22Rv1 (cell line): ENCODE results near the gene COL5A1.

Experiments
- H3K27ac ChIP-seq: fragments of 450-650 bp; 2 replicates; pipeline ENCODE4 v1.5.1; 2017
- ZFX ChIP-seq: fragments of 450-650 bp; IDR thresholded peaks from 2 replicates; pipeline ENCODE4 v1.6.1; 2017; ENCODE audit warnings: antibody characterized with exemption, borderline replicate concordance
- TF ChIP-seq, protein P1 (sequence below): fragments of 450-650 bp; IDR thresholded peaks from 2 replicates; pipeline ENCODE4 v1.5.1; 2017; ENCODE audit warnings: mild to moderate bottlenecking

Gene COL5A1

DNA sequence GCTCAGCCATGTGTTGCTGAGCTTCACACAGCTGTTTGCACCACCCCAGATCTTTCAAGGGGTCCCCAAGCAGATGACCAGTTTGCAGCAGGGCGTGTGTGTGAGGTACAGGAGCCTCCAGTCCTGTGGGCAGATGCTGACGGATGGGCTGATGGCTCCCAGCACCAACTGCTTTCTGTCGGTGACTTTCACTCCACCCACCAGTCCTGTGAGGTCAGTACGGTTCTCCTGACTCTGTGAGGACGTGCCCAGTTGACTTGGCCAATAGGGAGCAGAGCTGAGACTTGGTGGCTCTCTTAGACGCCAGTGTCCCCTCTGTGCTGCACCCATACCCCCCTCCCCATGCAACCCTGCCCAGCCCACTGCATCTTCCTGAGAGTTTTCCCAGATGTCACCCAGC, 19.7 kb downstream of the COL5A1 start:
- H3K27ac ChIP-seq, result no peak overlapping the region
- no peak for TF ChIP-seq ZFX
- TF ChIP-seq, protein P1, sequence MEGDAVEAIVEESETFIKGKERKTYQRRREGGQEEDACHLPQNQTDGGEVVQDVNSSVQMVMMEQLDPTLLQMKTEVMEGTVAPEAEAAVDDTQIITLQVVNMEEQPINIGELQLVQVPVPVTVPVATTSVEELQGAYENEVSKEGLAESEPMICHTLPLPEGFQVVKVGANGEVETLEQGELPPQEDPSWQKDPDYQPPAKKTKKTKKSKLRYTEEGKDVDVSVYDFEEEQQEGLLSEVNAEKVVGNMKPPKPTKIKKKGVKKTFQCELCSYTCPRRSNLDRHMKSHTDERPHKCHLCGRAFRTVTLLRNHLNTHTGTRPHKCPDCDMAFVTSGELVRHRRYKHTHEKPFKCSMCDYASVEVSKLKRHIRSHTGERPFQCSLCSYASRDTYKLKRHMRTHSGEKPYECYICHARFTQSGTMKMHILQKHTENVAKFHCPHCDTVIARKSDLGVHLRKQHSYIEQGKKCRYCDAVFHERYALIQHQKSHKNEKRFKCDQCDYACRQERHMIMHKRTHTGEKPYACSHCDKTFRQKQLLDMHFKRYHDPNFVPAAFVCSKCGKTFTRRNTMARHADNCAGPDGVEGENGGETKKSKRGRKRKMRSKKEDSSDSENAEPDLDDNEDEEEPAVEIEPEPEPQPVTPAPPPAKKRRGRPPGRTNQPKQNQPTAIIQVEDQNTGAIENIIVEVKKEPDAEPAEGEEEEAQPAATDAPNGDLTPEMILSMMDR, result no peak

DNA sequence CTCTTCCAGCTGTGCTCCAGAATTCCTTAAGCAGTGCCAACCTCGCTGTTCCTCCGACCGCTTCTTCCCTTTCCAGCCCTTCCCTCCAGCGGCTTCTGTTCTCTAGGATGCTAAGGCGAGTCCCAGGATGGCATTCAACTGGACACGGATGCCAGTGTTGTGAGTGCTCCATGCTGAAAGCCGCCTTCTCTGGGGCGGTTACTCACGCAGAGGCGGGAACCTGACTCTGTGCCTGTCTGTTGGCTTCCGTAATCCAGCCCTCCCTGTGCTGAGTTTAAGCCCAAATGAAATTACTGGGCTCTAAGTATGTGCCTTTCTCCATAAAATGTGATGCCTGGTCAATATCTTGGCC, 20.2 kb downstream of the COL5A1 start:
- no peak overlapping the region for H3K27ac ChIP-seq
- TF ChIP-seq, protein P1, result no peak
- TF ChIP-seq ZFX, result no peak

DNA sequence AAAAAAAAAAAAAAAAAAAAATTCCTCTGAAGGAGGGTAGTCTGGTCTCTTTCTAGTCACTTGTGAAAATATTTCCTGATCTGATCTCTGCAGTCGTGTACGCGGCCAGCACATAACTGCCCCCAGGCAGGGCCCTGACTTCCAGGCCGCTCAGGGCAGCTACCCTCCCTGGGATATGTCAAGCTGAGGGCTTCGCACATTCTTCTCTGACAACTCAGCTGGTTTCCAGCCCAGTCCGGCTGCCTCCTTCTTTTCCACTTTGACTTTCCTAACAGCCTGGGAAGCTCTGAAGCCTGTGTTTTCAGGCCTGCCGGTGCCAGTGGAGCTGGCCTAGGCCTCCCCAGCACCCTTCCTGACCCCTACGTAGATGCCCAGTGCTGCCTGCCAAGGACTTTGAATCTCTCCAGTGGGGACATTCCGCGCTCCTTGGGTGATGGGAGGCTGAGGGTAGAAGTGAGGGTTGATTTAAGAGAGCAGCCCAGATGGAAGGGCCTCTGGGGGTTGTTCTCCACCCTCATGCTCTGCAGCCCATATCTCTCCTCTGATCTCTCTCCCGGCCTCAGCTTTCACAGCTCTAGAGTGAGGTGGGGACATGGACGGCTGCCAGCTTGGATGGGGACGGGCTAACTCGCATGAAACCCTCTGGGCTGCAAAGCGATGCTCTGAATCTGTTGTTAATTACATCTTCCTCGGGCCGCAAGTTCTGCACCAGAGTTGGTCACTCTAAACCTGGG, 20.7 kb downstream of the COL5A1 start:
- H3K27ac ChIP-seq, result no peak overlapping the region
- TF ChIP-seq, protein P1, result no peak
- no peak for TF ChIP-seq ZFX

DNA sequence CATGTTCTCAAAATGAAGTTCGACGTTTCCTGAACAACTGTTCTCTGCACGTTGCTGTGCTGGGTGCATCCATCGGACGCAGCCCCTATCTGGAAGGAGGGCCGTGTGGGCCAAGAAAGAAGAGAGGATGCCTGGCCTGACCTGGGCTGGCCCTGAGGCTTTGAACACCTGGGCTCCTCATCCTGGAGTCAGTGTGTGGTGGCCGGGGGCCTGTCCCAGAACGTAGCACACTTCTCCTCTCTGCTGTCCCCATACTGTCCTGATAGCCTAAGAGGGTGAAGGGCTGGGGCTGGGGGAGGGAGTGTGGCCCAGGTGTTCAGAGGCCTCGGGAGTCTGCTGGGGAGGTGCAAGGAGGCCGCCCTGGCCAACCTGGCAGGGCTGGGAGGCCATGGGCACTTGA, 21.5 kb downstream of the COL5A1 start:
- no peak for TF ChIP-seq ZFX
- TF ChIP-seq, protein P1, result no peak
- no peak overlapping the region for H3K27ac ChIP-seq

DNA sequence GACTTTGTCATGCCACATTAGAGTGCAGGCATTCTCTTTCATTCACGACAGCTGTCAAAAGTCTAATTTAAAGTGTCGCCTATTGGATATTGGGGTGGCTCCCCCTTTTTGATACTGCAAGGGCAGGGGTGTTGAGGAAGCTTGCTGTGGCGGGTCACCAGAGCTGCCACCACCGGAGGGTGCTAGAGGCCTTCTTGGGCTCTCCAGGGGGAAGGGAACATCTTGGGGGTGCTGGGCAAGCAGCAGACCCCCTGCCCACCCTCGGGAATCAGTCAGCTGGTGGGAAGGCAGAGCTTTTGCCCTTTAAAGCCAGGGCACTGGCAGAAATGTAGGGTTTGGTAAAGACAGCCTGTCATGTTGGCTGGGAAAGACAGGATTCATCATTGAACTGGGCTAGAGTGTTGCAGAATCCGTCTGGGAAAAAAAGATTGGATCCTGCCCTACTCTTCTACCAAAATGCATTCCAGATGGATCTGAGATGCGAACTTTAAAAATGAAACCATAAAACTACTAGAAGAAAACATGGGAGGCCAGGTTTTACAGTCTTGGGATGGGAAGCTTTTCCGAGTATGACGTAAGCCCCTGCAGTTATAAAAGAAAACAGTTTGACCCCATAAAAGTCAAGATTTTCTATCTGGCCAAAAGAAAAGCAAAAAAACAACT, 22.3 kb downstream of the COL5A1 start:
- H3K27ac ChIP-seq, result no peak overlapping the region
- TF ChIP-seq, protein P1, result no peak
- TF ChIP-seq ZFX, result no peak

DNA sequence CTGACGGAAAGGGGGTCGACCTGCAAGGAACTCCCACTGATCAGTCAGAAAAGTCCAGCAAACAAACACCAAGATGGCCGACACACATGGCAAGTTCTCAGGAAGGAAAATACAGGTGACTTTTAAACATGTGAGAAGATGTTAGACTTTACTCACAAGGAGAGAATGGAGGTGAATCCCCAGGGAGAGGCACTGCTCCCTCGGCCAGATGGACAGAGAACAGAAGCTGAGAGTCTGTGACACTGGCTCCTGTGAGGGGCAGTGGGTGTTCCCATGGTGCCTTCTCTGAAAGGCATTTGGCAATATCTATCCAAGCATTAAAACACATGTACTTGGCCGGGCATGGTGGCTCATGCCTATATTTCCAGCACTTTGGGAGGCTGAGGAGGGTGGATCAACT, 22.8 kb downstream of the COL5A1 start:
- no peak overlapping the region for H3K27ac ChIP-seq
- TF ChIP-seq, protein P1, result no peak
- TF ChIP-seq ZFX, result no peak

DNA sequence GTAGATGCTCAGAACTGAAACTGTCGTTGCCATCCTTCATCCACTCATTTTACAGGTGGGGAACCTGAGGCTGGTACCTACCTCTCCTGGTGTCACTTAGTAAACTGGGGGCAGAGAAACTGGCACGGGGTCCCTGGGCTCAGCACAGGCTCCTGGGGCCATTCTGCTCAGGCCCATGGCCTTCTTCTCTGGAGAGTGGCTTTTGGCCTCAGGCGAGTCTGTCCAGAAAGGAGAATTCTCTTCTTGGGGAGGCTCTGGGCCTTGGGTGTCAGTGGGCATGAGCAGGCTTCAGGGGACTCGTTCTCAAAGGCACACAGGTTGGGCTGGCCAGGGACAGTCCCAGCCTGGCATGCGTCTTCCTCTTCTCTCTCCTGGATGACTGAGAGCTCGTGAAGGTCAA, 24.6 kb downstream of the COL5A1 start:
- TF ChIP-seq, protein P1, result no peak
- no peak for TF ChIP-seq ZFX
- H3K27ac ChIP-seq, result no peak overlapping the region
